Measurements from ENCODE around the gene SOAT2. TPM values are rescaled to one million over a fixed set of nuclear protein-coding genes. Genes with fewer than 3 reads are reported as not detected.

SOAT2 gene
- total RNA-seq, 1 donor from 2014 or later, result not detected

DNA sequence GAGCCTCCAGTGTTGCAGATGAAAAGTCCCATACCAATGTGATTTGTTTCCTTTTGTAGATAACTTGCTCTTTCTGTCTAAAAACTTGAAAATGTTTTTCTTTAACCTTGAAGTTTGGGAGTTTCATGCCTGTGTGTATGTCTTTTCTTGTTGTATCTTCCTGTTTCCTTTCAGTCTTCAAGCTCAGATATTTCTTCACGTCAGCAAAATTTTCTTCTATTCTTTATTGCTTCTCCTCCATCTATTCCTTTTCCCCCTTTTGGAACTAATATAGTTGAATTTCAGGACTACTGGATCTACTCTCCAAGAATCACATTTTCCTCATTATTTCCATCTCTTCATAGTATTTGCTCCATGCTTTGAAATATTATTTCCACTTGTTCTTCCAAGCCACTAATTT is 23.9 kb downstream of the SOAT2 start:
- CTCF ChIA-PET, result no interaction called here

GRCh38 chr12:53128780-53129569 is 25.7 kb downstream of the SOAT2 start:
- intact Hi-C loops (cut with micrococcal nuclease), result no loop called here
- TF ChIP-seq, protein P1, sequence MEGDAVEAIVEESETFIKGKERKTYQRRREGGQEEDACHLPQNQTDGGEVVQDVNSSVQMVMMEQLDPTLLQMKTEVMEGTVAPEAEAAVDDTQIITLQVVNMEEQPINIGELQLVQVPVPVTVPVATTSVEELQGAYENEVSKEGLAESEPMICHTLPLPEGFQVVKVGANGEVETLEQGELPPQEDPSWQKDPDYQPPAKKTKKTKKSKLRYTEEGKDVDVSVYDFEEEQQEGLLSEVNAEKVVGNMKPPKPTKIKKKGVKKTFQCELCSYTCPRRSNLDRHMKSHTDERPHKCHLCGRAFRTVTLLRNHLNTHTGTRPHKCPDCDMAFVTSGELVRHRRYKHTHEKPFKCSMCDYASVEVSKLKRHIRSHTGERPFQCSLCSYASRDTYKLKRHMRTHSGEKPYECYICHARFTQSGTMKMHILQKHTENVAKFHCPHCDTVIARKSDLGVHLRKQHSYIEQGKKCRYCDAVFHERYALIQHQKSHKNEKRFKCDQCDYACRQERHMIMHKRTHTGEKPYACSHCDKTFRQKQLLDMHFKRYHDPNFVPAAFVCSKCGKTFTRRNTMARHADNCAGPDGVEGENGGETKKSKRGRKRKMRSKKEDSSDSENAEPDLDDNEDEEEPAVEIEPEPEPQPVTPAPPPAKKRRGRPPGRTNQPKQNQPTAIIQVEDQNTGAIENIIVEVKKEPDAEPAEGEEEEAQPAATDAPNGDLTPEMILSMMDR (IDR thresholded peaks at IDR 0.05), result no peak
- DNase-seq, result no peak
- Mint-ChIP-seq H3K4me1 (peaks cover 4% of the 10 kb centered on the region), H3K36me3 (ENCODE audit: low read depth) (no peaks in the 10 kb centered on the region), H3K4me3 (no peak overlapping the region), H3K27me3 (peaks cover 13% of the 10 kb centered on the region), H3K9me3 (no peaks in the 10 kb centered on the region), H3K27ac (no peak overlapping the region)
- POLR2A ChIA-PET, result interaction anchor here (0.5 to 0.7 kb wide), 2 partner anchors 113 to 312 kb away, joined by 4 to 10 read pairs; no protein-coding TSS in a partner anchor
- no peak for ATAC-seq (ENCODE audit: low read depth)
- CTCF ChIA-PET, result no interaction called here

More for the DNA sequence above, 23.9 kb downstream of the SOAT2 start:
- Mint-ChIP-seq H3K9me3 (no peaks in the 10 kb centered on the region), H3K36me3 (ENCODE audit: low read depth) (no peaks in the 10 kb centered on the region), H3K4me3 (no peak overlapping the region), H3K27ac (no peak overlapping the region), H3K4me1 (peaks cover 4% of the 10 kb centered on the region), H3K27me3 (peaks cover 13% of the 10 kb centered on the region)
- DNase-seq (no peak), ATAC-seq (ENCODE audit: low read depth) (no peak)
- POLR2A ChIA-PET, result no interaction called here
- TF ChIP-seq, protein P1 (IDR thresholded peaks at IDR 0.05), result no peak
- intact Hi-C loops (cut with micrococcal nuclease), result no loop called here

- DNase-seq (no peak), ATAC-seq (ENCODE audit: low read depth) (no peak)
- Mint-ChIP-seq H3K4me1 (peaks cover 4% of the 10 kb centered on the region), H3K27ac (no peak overlapping the region), H3K27me3 (peaks cover 13% of the 10 kb centered on the region), H3K4me3 (no peak overlapping the region), H3K9me3 (peaks cover 3% of the 10 kb centered on the region), H3K36me3 (ENCODE audit: low read depth) (no peaks in the 10 kb centered on the region)
- TF ChIP-seq, protein P1 (IDR thresholded peaks at IDR 0.05), result no peak
- POLR2A ChIA-PET, result no interaction called here
- CTCF ChIA-PET, result no interaction called here
- intact Hi-C loops (cut with micrococcal nuclease), result no loop called here
These were observed 28.6 kb downstream of the SOAT2 start for GRCh38 chr12:53131844-53132243.

GRCh38 chr12:53133722-53134121 is 30.4 kb downstream of the SOAT2 start:
- POLR2A ChIA-PET, result no interaction called here
- Mint-ChIP-seq H3K4me3 (no peak overlapping the region), H3K9me3 (peaks cover 10% of the 10 kb centered on the region), H3K27ac (no peak overlapping the region), H3K27me3 (peaks cover 14% of the 10 kb centered on the region), H3K4me1 (peaks cover 4% of the 10 kb centered on the region), H3K36me3 (ENCODE audit: low read depth) (peaks cover 2% of the 10 kb centered on the region)
- DNase-seq (no peak), ATAC-seq (ENCODE audit: low read depth) (no peak)
- CTCF ChIA-PET, result no interaction called here
- TF ChIP-seq, protein P1 (IDR thresholded peaks at IDR 0.05), result no peak
- intact Hi-C loops (cut with micrococcal nuclease), result no loop called here

GRCh38 chr12:53143355-53143754 is 40.1 kb downstream of the SOAT2 start:
- no peaks in the 10 kb centered on the region for H3K36me3 Mint-ChIP-seq (ENCODE audit: low read depth)
- H3K27ac Mint-ChIP-seq, result no peak overlapping the region
- TF ChIP-seq, protein P1 (IDR thresholded peaks at IDR 0.05), result no peak
- H3K4me3 Mint-ChIP-seq, result no peak overlapping the region
- POLR2A ChIA-PET, result no interaction called here
- H3K27me3 Mint-ChIP-seq, result peaks cover 10% of the 10 kb centered on the region
- peaks cover 8% of the 10 kb centered on the region for H3K9me3 Mint-ChIP-seq
- CTCF ChIA-PET, result no interaction called here
- DNase-seq, result no peak
- no peaks in the 10 kb centered on the region for H3K4me1 Mint-ChIP-seq
- intact Hi-C loops (cut with micrococcal nuclease), result no loop called here
- ATAC-seq (ENCODE audit: low read depth), result no peak

Measured in activated B cell treated with CpG ODN at 0.5 μM for 24 hours (primary cell).